ENCODE results near the gene RNASET2.
"Not testable (repeated sequence)": the region's sequence is repeated elsewhere in the genome, so short reads cannot be mapped to it uniquely, and the experiment has no call there.

The RNASET2 gene

DNA sequence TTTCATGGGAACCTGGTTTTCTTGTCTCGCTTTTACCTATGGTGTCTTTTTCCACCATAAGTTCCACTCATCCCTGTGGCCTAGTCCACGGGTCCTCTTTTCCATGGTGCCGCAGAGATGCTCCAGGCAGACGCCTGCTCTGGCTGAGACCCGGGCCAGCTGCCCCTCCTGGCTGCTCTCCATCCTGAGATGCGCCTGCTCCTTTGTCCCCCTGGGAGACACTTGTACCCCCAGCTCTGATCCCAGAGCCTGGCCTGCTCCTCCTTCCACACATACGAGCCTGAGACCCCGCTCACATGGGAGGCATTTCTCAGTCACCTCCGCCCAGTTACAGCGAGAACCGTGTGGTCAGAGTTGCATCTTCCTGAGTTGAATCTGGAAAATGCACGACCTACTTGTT lies 29.6 kb downstream of the RNASET2 start:
- no peak for DNase-seq

DNA sequence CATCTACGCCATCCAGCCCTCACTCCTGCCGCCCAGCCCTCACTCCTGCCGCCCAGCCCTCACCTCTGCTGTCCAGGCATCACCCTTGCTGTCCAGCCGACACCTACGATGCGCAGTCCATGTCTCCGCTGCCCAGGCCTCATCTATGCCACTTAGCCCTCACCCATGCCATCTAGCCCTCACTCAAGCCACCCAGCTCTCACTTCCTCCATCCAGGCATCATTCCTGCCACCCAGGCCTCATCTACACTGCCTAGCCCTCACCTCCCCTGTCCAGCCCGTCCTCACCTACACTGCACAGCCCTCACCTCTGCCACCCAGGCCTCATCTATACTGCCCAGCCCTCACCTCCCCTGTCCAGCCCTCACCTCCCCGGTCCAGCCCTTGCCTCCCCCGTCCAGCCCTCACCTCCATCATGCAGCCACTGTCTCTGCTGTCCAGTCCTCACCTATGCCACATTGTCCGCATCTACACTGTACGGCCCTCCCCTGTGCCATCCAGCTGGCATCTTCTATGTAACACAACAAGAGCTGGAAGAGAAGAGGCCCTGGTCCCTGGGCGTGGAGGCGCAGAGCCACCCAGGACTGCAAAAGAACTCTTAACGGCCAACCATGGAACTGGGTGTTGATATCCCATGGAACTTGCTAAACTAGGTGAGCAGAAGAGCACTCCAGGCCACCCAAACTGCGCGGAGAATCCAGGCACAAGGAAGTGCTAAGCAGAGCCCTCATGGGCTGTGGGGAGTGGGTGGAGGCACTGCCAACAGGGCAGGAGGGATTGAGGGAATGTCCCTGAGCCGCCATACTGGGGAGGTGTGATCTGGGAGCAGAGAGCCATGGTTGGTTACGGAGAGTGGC lies 31.0 kb downstream of the RNASET2 start:
- no peak for DNase-seq

DNA sequence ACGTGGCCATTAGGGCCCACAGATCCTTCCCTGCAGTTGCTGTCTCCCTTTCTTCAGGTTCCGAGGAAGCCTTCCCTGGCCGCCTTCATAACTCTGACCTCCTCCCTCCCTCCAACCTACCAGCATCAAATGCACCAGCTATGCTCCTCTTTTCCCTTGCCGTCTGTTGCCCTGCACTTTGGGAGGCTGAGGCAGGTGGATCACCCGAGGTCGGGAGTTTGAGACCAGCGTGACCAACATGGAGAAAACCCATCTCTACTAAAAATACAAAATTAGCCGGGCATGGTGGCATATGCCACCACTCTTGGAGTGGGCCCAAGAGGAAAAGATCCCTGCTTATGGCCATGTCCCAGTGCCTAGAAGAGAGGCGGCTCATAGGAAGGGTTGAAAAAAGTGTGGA lies 31.8 kb downstream of the RNASET2 start:
- DNase-seq: no peak

DNA sequence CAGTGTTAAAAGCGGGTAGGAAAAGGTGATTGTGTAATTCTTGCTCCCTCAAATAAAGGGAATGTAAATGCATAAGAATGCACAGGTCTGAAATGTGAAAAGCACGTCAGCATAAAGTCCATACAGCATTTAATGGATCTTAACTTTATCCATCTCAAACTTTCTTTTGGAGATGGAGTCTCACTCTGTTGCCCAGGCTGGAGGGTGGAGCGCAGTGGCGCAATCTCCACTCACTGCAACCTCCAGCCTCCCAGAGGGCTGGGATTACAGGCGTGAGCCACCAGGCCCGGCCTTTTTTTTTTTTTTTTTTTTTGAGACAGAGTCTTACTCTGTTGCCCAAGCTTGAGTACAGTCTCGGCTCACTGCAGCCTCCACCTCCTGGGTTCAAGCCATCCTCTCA lies 33.4 kb downstream of the RNASET2 start:
- no peak for DNase-seq

DNA sequence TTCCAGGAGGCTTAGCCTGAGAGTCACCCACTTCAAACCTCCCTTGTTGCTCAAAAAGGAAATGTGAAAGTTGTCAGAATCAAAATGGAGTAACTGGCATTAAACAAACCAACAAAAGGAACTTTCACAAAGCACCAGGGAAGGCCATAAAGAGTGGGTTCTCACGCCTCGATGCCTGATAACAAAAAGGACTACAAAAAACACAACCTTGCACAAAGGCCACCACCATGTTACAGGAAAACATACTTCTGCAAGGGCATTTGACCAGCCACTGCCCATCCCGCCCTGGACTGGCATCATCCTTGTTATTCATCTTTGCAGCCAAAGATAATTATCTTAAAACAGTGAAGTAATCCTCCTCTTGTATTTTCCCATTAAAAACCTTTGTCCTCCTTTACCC lies 34.8 kb downstream of the RNASET2 start:
- DNase-seq: no peak

DNA sequence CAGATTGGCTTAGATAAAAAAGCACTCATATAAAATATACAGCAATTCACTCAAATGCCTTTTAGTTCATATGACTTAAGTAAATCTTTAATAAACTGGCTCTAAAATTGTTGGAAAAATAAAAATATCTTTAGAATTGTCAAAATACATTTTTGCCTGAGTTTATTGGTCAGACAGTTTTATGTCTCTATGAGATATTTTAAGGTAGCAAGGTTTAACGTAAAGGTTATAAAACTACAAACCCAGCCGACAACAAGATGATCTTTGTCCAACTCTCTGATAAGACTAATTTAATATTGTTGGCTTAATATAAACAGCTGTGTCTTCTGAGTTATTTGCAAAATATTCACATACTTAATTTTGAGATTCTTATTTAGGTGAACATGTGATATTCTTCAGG lies 39.5 kb downstream of the RNASET2 start:
- DNase-seq: no peak

DNA sequence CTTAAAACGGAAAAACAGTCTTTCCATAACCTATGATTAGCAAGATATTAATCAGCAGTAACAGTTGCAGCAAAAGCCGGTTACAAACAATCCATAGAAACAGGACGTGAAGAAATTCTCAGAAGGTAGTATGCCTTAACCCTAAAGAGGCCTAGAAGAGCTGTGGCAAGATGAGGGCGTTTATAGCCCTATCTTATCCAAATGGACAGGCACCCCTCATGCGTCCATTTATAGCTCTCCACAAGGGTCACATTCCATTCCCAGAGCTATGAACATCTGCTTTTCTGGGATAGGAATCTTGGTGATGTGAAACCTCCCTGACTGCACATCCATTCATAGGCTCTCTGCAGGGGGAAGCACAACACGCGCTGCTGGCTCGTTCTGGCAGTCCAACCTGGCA lies 40.9 kb downstream of the RNASET2 start:
- DNase-seq: not testable (repeated sequence)

DNA sequence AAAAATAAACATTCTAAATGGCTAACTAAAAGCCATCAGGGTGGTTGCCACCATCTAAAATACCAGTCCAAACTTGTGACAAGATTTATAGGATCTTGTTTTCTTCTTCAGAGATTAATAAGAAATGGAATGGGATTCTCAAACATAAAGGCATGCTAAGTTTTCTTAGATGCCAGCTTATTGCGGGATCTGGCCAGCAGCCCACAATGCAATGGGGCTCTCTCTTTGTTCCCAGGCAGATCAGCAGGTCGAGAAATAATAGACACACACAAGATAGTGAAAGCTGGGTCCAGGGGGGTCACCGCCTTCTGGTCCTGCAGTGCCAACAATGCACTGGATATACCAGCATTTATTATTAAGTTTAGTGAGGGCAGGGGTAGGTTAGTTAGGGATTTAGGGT lies 41.4 kb downstream of the RNASET2 start:
- DNase-seq: not testable (repeated sequence)

DNA sequence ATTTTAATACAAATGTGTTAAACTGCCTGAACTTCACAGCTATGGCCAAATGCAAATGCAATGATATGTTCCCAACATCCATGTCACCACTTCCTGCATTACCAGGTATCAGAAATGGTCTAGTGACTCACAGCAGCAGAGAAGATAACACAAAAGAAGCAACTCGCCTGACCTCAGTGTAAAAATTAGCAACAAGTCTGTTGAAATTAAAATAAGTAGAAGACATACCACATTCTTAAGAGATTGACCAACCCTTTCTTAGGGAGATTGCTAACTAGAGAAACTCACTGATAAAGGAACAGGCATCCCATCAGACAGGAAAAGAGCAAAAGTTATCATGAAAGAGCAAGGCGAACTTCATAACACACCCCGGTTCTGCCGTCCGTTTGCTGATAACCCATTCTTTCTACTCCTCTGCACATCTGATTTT lies 45.1 kb downstream of the RNASET2 start:
- no peak for DNase-seq

DNA sequence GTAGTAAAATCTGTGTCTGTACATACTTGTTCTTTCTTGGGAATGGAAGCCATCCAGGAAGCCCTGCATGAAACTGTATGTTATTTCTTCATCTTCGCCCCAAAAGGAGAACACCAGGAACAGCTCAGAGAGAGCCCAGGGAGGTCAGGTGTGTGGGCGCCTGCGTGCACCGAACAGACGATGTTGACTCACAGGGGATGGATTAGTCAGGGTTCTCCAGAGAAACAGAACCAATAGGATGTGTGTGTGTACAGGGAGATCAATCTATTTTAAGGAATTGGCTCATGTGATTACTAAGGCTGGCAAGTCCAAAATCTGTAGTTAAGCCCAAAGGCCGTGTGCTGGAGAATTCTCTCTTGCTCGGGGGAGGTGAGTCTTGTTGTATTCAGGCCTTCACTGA lies 45.7 kb downstream of the RNASET2 start:
- DNase-seq: no peak

DNA sequence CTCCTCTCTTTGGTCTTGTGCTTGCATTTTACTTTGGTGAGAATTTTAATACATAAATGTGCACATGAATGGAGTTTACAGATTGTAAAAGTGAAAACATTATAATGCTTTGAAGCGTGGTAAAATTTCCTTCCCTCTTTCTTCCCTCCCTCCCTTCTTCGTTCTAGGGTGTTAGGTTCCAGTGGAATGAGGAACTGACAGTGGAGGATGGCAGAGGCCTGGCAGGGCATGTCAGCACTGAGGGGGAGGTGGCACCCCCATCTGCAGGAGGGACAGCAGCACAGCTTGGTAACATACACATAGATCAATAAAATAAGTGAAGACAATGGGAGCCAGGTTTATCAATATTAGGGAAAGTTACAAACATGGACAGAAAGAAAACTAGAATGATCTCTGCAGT lies 47.5 kb downstream of the RNASET2 start:
- no peak for DNase-seq

DNA sequence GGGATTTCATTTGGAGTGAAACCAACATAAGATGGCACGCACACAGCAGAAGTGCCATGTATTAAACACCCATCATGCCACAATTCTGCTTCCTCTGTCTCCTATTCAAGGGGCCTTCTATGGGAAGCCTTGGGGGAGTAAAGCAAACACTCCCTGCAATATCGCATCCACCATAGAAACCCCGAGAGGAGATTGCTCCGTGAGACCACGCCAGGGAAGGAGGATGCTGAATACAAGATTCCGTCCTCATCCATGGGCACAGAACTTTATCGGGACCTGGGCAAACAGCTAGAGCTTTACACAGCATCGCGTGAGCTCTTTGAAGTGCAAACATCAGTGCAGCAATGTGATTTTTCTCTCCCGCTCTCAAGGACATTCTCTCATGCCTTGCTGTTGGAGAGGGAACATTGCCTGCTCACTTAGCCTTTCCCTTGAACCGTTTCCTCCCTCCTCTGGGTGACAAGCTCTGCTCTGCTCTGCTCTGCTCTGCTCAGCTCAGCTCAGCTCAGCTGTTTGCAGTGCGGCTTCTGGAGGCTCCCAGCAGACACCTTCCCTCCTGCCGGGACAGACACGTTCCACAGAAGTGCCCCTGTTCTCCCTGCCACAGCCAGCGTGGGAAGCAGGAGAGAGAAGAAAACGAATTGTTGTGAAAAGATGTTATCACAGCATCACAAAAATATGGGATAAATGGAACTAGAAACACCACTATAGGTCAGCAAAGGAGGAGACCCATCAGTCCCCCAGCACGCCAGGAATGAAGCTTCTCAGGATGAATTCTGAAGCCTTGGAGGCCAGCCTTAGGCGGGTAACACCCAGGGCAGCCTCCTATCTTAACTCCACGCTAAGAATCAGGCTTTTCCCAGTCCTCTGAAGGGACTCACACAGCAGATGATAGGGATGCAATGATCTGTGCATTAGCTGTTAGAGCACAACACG lies 48.2 kb downstream of the RNASET2 start:
- DNase-seq: no peak

DNA sequence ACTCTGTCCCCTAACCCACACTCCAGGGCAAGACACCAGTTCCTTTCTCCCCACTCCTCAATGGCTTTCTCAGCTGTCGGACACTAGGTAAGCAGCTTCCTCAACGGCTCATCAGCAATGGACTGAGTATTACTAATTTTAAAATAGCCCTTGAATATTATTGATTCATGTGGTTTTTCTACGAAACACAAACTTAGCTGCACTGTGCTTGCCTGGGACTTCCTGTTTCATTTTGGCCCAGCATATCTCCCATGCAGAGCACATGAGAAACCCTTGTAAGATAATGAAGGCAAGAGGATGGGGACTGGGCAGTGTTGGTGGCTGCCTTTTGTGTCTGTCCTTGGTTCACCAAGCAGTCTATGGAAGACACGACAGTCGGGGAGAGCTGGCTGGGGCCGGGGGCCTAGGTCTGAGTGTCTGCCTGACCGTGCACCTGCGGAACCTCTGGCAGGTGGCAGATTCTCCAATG lies 48.9 kb downstream of the RNASET2 start:
- DNase-seq: no peak

DNA sequence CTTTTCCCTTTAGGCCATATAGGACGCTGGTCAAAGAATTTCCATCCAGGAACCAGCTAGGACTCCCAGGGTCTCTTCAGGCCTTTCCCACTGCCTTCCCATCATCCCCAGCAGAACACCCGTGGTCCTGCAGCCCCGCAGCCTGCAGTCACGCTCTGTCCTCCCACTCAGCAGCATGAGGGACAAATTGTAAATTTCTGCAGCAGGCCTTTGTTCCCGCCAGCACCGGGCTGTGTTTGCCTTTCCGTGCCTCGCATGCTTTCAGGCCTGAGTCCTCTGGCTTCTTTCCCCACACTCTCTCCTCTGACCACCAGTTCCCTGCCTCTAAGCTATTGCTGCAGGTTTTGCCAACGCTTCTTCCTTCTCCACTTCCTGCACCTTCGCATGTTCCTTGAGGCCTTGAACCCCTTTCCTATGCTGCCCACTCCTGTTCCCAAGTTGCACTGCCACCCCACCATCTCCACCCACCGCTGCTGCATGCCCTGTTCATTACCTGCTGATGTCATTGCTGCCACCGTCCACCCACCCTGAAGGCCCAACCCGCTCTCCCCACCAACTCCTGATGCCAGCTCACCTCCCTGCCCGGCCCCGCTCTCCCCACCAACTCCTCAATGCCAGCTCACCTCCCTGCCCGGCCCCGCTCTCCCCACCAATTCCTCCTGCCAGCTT lies 49.8 kb downstream of the RNASET2 start:
- DNase-seq: no peak

DNA sequence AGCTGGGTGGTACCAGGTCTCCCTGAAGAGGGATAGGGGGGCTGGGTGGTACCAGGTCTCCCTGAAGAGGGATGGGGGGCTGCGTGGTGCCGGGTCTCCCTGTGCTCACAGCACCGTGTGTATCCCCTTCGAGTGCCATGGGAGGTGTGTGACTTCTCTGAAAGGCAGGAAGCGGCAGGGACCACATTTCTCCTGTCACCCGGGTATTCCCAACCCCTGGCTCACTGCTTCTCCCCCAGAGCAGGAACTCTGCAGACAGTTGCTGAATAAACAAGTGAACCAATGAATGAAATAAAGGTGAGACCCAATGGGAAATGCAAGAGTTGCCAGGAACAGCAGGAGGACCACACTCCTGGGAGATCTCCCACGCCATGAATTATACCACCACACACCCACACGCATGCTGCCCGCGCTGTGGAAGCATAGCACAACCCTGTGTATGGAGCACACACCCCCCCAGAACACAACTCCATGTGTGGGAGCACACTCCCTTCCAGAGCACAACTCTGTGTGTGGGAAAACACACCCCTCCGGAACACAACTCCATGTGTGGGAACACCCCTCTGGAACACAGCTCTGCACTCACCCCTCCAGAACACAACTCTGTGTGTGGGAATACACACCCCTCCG lies 50.7 kb downstream of the RNASET2 start:
- no peak for DNase-seq

DNA sequence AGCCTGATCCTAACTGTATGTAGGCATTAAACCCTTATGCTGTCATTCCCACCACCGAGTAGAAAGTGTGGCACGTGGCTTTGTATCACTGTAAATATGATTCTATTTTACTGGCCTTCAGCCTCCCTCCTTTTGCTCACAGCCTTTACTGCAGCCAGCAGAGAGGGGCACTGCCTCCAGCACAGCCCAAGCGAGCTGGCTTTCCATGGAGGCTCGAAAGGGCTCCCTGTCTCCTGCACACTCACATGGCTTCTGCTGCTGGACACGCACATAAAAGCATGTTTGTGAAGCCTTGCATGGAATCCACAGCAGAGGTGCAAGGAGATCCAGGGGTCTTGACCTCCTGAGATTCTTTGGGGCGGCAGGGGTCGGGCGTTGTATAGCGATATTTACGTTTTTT lies 51.3 kb downstream of the RNASET2 start:
- no peak for DNase-seq

DNA sequence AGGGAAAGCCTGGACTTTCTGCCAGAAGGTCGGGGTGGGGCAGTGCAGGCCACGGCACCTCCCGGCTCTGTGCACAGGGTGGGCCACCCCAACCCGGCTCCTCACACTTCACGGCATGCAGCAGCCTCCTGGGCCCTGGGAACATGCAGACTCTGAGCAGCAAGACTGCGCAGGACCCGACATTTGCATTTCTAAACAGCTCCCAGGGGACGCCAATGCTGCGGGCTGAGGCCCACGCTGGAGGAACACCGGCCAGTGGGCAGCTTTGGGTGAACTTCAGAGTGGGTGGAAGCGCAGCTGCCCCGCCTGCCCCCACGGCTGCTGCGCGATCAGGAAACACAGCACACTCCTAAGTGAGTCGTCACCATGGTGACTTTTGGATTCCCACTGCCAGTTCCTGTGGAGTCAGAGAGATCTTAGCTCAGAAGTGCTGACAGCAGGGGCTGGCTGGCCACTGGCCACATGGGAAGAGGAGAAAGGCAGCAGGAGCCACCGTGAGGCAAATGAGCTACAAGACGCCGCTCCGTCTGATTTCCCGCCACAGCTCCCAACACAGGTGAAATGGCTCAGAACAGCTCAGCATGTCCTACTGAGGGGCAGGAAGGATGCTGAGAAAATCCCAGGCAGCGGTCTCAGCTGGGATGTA lies 52.1 kb downstream of the RNASET2 start:
- DNase-seq: peak; percentile 29

DNA sequence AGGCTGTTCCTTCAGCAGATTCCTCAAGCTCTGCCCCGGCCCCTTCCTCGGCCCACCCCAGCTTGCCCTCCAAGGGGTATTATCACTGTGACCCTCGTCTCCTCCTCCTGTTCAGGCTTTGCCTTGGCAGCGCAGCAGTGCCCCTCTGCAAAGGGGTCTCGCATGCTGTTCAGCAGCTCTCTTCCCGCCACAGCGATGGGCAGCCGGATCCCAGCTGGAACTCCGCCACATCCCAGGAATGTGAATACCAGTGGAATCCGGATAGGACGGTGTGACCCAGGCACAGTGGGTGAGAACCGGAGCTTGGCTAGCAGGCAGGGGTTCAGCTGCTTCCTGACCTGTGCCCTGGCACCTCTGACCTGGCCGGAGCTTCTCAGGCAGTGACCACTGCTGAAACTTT lies 52.9 kb downstream of the RNASET2 start:
- DNase-seq: no peak

DNA sequence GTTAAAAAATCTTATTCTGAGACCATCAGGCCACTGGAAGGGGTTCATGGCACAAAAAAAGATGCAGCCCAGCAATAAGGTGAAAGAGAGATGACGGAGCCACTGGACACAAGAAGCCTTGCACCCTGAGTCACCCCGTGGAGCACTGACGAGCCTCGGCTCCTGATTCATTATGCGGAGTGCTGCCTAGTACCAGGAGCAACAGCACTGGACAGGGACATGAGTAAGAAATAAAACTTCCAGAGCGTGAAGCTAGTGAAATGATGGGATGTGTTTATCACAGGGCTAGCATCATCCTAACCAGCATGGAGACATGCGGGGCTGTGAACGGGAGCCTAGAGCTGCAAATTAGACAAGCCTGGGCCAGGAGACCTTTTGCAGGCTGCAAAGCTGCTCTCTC lies 53.3 kb downstream of the RNASET2 start:
- DNase-seq: no peak

DNA sequence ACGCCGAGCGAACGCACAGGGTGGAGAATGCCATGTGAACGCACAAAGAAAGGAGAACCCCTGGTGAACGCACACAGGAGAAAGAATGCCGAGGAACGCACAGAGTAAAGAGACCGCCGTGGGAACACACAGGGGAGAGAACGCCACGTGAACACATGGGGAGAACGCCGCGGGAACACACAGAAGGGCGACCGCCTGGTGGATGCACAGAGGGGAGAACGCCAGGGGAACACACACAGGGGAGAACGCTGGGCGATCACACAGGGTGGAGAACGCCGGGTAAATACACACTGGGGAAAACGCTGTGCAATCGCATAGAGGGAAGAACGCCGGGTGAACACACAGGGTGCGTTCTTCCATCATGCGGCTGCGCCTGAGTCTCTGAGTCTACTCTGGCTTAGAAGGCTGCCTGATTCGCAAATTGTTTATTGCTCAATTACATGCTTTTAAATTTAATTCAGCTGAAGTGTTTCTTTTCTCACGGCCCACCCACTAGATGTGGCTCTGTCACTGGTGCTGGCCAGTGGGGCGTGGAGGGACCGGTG lies 54.1 kb downstream of the RNASET2 start:
- no peak for DNase-seq

DNA sequence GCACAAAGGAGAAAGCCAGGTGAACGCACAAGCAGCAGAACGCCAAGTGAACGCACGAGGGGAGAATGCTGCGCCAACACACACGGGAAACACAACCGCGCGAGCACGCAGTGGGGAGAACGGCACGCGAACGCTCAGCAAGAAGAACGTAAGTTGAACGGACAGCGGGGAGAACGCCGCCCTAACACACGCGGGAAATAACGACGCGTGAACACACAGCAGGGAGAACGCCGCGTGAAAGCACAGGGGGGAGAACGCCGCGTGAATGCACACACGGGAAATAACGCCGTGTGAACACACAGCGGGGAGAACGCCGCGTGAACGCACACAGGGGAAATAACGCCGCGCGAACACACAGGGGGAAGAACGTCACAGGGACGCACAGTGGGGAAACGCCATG lies 54.7 kb downstream of the RNASET2 start:
- no peak for DNase-seq
